ENCODE data around the gene ATP10B.

ATP10B gene

GRCh38 chr5:160638161-160638742 lies 213.8 kb downstream of the ATP10B start:
- TF ChIP-seq CTCF (IDR thresholded peaks at IDR 0.05; ENCODE audit: extremely low read depth, insufficient read depth, missing control alignments) = no peak
- in situ Hi-C loops (cut with MboI; ENCODE audit: low pct_unique_long_range_greater_than_20kb, low sequenced_read_pairs, unreplicated experiment) = no loop called here
- no peak for DNase-seq (ENCODE audit: low spot score)

GRCh38 chr5:160637357-160638090 lies 214.5 kb downstream of the ATP10B start:
- TF ChIP-seq CTCF (IDR thresholded peaks at IDR 0.05; ENCODE audit: extremely low read depth, insufficient read depth, missing control alignments) = no peak
- in situ Hi-C loops (cut with MboI; ENCODE audit: low pct_unique_long_range_greater_than_20kb, low sequenced_read_pairs, unreplicated experiment) = no loop called here
- DNase-seq (ENCODE audit: low spot score) = no peak

GRCh38 chr5:160635663-160636062 lies 216.3 kb downstream of the ATP10B start:
- TF ChIP-seq CTCF (IDR thresholded peaks at IDR 0.05; ENCODE audit: extremely low read depth, insufficient read depth, missing control alignments) = no peak
- DNase-seq (ENCODE audit: low spot score) = no peak
- in situ Hi-C loops (cut with MboI; ENCODE audit: low pct_unique_long_range_greater_than_20kb, low sequenced_read_pairs, unreplicated experiment) = no loop called here

GRCh38 chr5:160635046-160635445 lies 217.0 kb downstream of the ATP10B start:
- in situ Hi-C loops (cut with MboI; ENCODE audit: low pct_unique_long_range_greater_than_20kb, low sequenced_read_pairs, unreplicated experiment) = no loop called here
- no peak for DNase-seq (ENCODE audit: low spot score)
- no peak for TF ChIP-seq CTCF (IDR thresholded peaks at IDR 0.05; ENCODE audit: extremely low read depth, insufficient read depth, missing control alignments)

DNA sequence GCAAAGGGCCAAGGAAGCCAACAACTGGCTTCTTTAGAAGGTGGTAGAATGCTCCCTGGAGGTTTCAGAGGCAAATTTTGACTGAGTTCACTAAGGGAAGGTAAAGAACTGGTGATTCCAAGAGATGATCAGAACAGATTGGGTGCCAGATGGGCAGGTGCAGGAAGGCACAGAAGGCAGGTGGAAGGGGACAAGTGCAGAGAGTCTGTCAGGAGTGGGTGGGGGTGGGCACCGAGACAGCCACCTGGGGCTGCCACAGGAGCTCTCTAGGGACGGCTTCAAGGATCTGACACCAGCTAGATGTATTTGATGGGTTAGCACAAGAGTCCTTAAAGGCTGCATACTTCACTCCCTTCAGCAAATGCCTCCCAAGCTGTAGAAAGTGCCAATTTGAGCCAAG lies 223.0 kb downstream of the ATP10B start:
- DNase-seq (ENCODE audit: low spot score) = no peak
- in situ Hi-C loops (cut with MboI; ENCODE audit: low pct_unique_long_range_greater_than_20kb, low sequenced_read_pairs, unreplicated experiment) = no loop called here

DNA sequence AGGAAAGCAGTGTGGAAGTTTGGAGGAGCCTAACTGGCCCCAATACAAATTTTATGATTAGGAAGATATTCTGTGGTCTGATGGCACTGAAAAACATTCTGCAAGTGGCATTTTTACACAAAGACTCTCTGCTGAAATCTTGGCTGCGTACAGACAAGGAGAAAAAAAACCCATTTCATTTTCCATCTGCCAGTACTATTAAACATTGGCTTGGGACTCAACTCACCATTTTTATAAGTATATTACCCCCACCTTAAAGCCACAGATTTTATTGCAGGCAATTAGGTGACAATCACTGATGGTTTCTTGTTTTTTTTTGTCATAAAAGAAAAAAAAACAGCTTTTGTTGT lies 223.4 kb downstream of the ATP10B start:
- no peak for DNase-seq (ENCODE audit: low spot score)
- in situ Hi-C loops (cut with MboI; ENCODE audit: low pct_unique_long_range_greater_than_20kb, low sequenced_read_pairs, unreplicated experiment) = no loop called here

More for the DNA sequence above, 223.0 kb downstream of the ATP10B start:
- TF ChIP-seq CTCF (IDR thresholded peaks at IDR 0.05; ENCODE audit: extremely low read depth, insufficient read depth, missing control alignments) = no peak

More for the DNA sequence above, 223.4 kb downstream of the ATP10B start:
- TF ChIP-seq CTCF (IDR thresholded peaks at IDR 0.05; ENCODE audit: extremely low read depth, insufficient read depth, missing control alignments) = no peak
